ENCODE data around the gene DENND6A. TPM values are rescaled to one million over a fixed set of nuclear protein-coding genes. Genes with fewer than 3 reads are reported as not detected.

The DENND6A gene
- total RNA-seq, 1 donor from 2014 or later: 29.7 TPM

- peaks cover 0 to 2% (median 2%) of the 10 kb centered on the region in 3 donors for H3K36me3 ChIP-seq (ENCODE audit: control insufficient read depth in 3 of 3, insufficient read depth in 3 of 3, low read length in 3 of 3)
- peak overlapping the region in 2 of 3 donors; percentile 89 to 99 for H3K4me3 ChIP-seq (ENCODE audit: low read length in 3 of 3)
- peaks cover 21 to 35% (median 22%) of the 10 kb centered on the region in 3 donors for H3K4me1 ChIP-seq (ENCODE audit: control insufficient read depth in 3 of 3, insufficient read depth in 3 of 3, low read length in 3 of 3)
- H3K27ac ChIP-seq (ENCODE audit: low read depth, low read length): peak overlapping the region; percentile 99
- no peaks in the 10 kb centered on the region for H3K27me3 ChIP-seq (ENCODE audit: control insufficient read depth in 3 of 3, insufficient read depth in 3 of 3, low read length in 3 of 3)
- no peaks in the 10 kb centered on the region for H3K9me3 ChIP-seq (ENCODE audit: control insufficient read depth in 3 of 3, low read length in 3 of 3)
- H3K9ac ChIP-seq (ENCODE audit: low read depth in 1 of 3, low read length in 3 of 3): peak overlapping the region; percentile 4 to 96 (median 51)
These were observed 98.3 kb downstream of the DENND6A start for GRCh38 chr3:57594576-57594975.

DNA sequence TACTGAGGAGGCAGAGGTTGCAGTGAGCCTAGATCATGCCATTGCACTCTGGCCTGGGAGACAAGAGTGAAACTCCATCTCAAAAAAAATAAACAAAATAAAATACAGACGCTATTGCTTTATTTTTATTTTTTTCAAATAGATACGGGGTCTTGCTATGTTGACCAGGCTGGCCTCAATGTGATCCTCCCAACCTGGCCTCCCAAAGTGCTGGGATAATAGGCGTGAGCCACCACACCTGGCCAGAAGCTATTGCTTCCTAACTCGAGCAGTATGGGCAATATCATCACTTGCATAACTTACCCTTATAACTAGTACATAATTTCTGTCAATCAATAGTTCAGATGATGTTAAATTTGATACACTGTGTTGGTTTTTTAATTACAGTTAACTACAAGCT lies 98.7 kb downstream of the DENND6A start:
- no peak overlapping the region for H3K4me3 ChIP-seq (ENCODE audit: low read length in 3 of 3)
- H3K27ac ChIP-seq (ENCODE audit: low read depth, low read length): no peak overlapping the region
- H3K27me3 ChIP-seq (ENCODE audit: control insufficient read depth in 3 of 3, insufficient read depth in 3 of 3, low read length in 3 of 3): no peaks in the 10 kb centered on the region
- no peak overlapping the region for H3K9ac ChIP-seq (ENCODE audit: low read depth in 1 of 3, low read length in 3 of 3)
- H3K4me1 ChIP-seq (ENCODE audit: control insufficient read depth in 3 of 3, insufficient read depth in 3 of 3, low read length in 3 of 3): peaks cover 21 to 35% (median 22%) of the 10 kb centered on the region in 3 donors
- no peaks in the 10 kb centered on the region for H3K9me3 ChIP-seq (ENCODE audit: control insufficient read depth in 3 of 3, low read length in 3 of 3)
- peaks cover 0 to 2% (median 2%) of the 10 kb centered on the region in 3 donors for H3K36me3 ChIP-seq (ENCODE audit: control insufficient read depth in 3 of 3, insufficient read depth in 3 of 3, low read length in 3 of 3)

- Histone ChIP-seq H3K9me3 (ENCODE audit: control insufficient read depth in 3 of 3, low read length in 3 of 3) (no peaks in the 10 kb centered on the region), H3K4me3 (ENCODE audit: low read length in 3 of 3) (no peak overlapping the region), H3K27me3 (ENCODE audit: control insufficient read depth in 3 of 3, insufficient read depth in 3 of 3, low read length in 3 of 3) (no peaks in the 10 kb centered on the region), H3K4me1 (ENCODE audit: control insufficient read depth in 3 of 3, insufficient read depth in 3 of 3, low read length in 3 of 3) (peaks cover 15 to 26% (median 15%) of the 10 kb centered on the region in 3 donors), H3K36me3 (ENCODE audit: control insufficient read depth in 3 of 3, insufficient read depth in 3 of 3, low read length in 3 of 3) (peaks cover 0 to 2% (median 2%) of the 10 kb centered on the region in 3 donors), H3K27ac (ENCODE audit: low read depth, low read length) (no peak overlapping the region), H3K9ac (ENCODE audit: low read depth in 1 of 3, low read length in 3 of 3) (no peak overlapping the region)
These were observed 100.6 kb downstream of the DENND6A start for GRCh38 chr3:57592306-57592705.

GRCh38 chr3:57587905-57588304 lies 105.0 kb downstream of the DENND6A start:
- H3K36me3 ChIP-seq (ENCODE audit: control insufficient read depth in 3 of 3, insufficient read depth in 3 of 3, low read length in 3 of 3): peaks cover 0 to 11% (median 0%) of the 10 kb centered on the region in 3 donors
- H3K27me3 ChIP-seq (ENCODE audit: control insufficient read depth in 3 of 3, insufficient read depth in 3 of 3, low read length in 3 of 3): no peaks in the 10 kb centered on the region
- H3K4me3 ChIP-seq (ENCODE audit: low read length in 3 of 3): no peak overlapping the region
- H3K27ac ChIP-seq (ENCODE audit: low read depth, low read length): no peak overlapping the region
- no peaks in the 10 kb centered on the region for H3K9me3 ChIP-seq (ENCODE audit: control insufficient read depth in 3 of 3, low read length in 3 of 3)
- peaks cover 0 to 5% (median 2%) of the 10 kb centered on the region in 3 donors for H3K4me1 ChIP-seq (ENCODE audit: control insufficient read depth in 3 of 3, insufficient read depth in 3 of 3, low read length in 3 of 3)
- no peak overlapping the region for H3K9ac ChIP-seq (ENCODE audit: low read depth in 1 of 3, low read length in 3 of 3)

DNA sequence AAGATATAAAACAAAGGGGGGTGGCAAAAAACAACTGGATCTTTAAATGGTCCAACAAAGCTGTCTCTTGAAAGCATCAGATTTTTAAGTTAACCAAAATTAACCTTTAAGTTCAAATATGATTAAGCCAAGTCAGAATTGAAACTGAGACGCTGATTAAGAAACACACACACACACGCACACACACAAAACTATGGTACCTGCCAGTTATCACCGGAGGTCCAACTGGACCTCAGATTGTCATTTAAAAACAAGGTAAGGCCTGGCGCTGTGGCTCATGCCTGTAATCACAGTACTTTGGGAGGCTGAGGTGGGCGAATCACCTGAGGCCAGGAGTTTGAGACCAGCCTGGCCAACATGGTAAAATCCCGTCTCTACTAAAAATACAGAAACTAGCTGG lies 106.1 kb downstream of the DENND6A start:
- Histone ChIP-seq H3K9me3 (ENCODE audit: control insufficient read depth in 3 of 3, low read length in 3 of 3) (no peaks in the 10 kb centered on the region), H3K9ac (ENCODE audit: low read depth in 1 of 3, low read length in 3 of 3) (no peak overlapping the region), H3K4me3 (ENCODE audit: low read length in 3 of 3) (no peak overlapping the region), H3K36me3 (ENCODE audit: control insufficient read depth in 3 of 3, insufficient read depth in 3 of 3, low read length in 3 of 3) (peaks cover 0 to 10% (median 0%) of the 10 kb centered on the region in 3 donors), H3K4me1 (ENCODE audit: control insufficient read depth in 3 of 3, insufficient read depth in 3 of 3, low read length in 3 of 3) (no peaks in the 10 kb centered on the region), H3K27me3 (ENCODE audit: control insufficient read depth in 3 of 3, insufficient read depth in 3 of 3, low read length in 3 of 3) (no peaks in the 10 kb centered on the region), H3K27ac (ENCODE audit: low read depth, low read length) (no peak overlapping the region)

DNA sequence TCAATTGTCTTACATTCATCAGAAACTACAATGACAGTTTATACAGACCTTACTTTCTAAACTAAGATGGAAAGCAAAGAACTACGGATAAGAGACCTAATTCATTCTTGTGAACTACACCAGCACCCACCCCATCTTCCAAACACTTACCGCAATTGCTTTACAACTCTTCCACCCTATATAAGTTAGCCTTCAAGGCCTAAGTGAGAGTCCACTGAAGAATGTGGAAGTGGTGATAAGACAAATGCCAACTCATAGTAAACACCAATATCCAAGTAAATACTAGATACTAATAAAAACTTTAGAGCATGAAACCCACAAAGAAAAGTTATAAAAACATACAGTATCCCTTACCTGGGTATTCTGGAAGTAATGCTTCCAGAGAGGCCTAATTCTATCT lies 109.3 kb downstream of the DENND6A start:
- H3K4me1 ChIP-seq (ENCODE audit: control insufficient read depth in 3 of 3, insufficient read depth in 3 of 3, low read length in 3 of 3): no peaks in the 10 kb centered on the region
- H3K9ac ChIP-seq (ENCODE audit: low read depth in 1 of 3, low read length in 3 of 3): no peak overlapping the region
- no peaks in the 10 kb centered on the region for H3K27me3 ChIP-seq (ENCODE audit: control insufficient read depth in 3 of 3, insufficient read depth in 3 of 3, low read length in 3 of 3)
- peaks cover 0 to 15% (median 3%) of the 10 kb centered on the region in 3 donors for H3K36me3 ChIP-seq (ENCODE audit: control insufficient read depth in 3 of 3, insufficient read depth in 3 of 3, low read length in 3 of 3)
- H3K27ac ChIP-seq (ENCODE audit: low read depth, low read length): no peak overlapping the region
- H3K9me3 ChIP-seq (ENCODE audit: control insufficient read depth in 3 of 3, low read length in 3 of 3): no peaks in the 10 kb centered on the region
- H3K4me3 ChIP-seq (ENCODE audit: low read length in 3 of 3): no peak overlapping the region

DNA sequence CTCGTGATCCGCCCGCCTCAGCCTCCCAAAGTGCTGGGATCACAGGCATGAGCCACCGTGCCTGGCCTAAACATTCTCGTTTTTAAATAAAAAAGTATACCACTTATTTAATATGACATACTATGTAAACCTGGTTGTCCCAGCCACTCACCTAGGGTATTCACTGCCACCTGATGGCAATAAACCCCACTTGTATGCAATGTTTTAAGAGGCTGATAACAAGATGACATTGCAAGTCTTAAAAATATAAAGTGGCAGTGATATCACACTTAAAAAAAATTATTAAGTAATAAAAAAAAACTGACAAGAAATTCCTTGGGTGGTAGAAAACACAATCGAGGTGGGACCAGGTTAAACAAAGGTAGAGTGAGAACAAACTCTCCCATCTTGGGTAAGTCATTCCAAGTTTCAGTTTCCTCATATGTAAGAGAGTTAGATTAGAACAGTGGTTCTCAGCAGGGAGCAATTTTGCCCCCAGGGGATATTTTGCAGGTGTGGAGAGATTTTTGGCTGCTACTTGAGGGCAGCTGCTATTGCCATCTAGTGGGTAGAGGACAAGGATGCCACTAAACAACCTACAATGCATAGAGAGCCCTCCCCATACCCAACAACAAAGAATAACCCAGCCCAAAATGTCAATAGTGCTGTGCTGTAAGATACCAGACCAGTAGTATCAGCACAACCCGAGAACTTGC lies 110.3 kb downstream of the DENND6A start:
- H3K9me3 ChIP-seq (ENCODE audit: control insufficient read depth in 3 of 3, low read length in 3 of 3): no peaks in the 10 kb centered on the region
- H3K36me3 ChIP-seq (ENCODE audit: control insufficient read depth in 3 of 3, insufficient read depth in 3 of 3, low read length in 3 of 3): peaks cover 0 to 23% (median 6%) of the 10 kb centered on the region in 3 donors
- no peak overlapping the region for H3K9ac ChIP-seq (ENCODE audit: low read depth in 1 of 3, low read length in 3 of 3)
- H3K4me3 ChIP-seq (ENCODE audit: low read length in 3 of 3): no peak overlapping the region
- no peak overlapping the region for H3K27ac ChIP-seq (ENCODE audit: low read depth, low read length)
- H3K27me3 ChIP-seq (ENCODE audit: control insufficient read depth in 3 of 3, insufficient read depth in 3 of 3, low read length in 3 of 3): no peaks in the 10 kb centered on the region
- no peaks in the 10 kb centered on the region for H3K4me1 ChIP-seq (ENCODE audit: control insufficient read depth in 3 of 3, insufficient read depth in 3 of 3, low read length in 3 of 3)

DNA sequence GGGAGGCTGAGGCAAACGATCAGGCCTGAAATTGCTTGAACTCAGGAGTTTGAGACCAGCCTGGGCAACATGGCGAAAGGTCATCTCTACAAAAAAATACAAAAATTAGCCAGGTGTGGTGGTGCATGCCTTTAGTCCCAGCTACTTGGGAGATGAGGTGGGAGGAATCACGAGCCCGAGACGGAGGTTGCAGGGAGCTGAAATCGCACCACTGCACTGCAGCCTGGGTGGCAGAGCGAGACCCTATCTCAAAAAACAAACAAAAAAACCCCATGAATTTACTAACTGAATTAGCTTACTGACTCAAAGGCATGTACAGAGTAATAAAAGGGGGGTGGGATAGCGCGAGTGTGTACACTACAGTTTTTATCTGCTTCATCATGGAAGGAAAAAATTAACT lies 115.1 kb downstream of the DENND6A start:
- Histone ChIP-seq H3K9me3 (ENCODE audit: control insufficient read depth in 3 of 3, low read length in 3 of 3) (no peaks in the 10 kb centered on the region), H3K27ac (ENCODE audit: low read depth, low read length) (no peak overlapping the region), H3K36me3 (ENCODE audit: control insufficient read depth in 3 of 3, insufficient read depth in 3 of 3, low read length in 3 of 3) (peaks cover 4 to 34% (median 24%) of the 10 kb centered on the region in 3 donors), H3K4me1 (ENCODE audit: control insufficient read depth in 3 of 3, insufficient read depth in 3 of 3, low read length in 3 of 3) (peaks cover 0 to 9% (median 0%) of the 10 kb centered on the region in 3 donors), H3K9ac (ENCODE audit: low read depth in 1 of 3, low read length in 3 of 3) (no peak overlapping the region), H3K4me3 (ENCODE audit: low read length in 3 of 3) (no peak overlapping the region), H3K27me3 (ENCODE audit: control insufficient read depth in 3 of 3, insufficient read depth in 3 of 3, low read length in 3 of 3) (no peaks in the 10 kb centered on the region)

DNA sequence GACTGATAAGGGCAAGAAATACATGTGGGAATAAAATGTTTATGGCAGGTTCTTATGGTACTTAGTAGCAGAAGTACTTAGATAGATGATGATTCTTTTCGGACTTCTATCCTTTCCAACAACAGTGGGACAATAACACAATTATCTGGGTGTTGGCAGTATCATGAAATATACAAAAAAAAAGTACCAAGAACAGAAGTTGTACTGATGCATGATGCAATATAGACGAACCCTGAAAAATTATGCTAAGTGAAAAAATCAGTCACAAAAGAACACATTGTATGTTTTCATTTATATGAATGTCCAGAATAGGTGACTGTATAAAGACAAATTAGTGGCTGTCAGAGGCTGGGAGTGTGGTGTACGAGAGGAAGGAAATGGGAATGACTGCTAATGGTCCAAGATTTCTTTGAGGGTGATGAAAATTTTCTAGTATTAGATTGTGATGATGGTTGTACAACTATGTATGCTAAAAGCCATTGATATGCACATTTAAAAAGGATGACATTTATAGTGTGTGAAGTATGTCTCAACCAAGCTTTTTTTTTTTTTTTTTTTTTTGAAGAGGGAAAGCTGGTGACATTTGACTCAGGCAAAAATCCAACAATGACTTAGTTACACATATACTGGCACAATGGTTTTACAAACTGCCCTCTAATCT lies 116.8 kb downstream of the DENND6A start:
- H3K4me1 ChIP-seq (ENCODE audit: control insufficient read depth in 3 of 3, insufficient read depth in 3 of 3, low read length in 3 of 3): peaks cover 0 to 9% (median 0%) of the 10 kb centered on the region in 3 donors
- H3K4me3 ChIP-seq (ENCODE audit: low read length in 3 of 3): no peak overlapping the region
- no peaks in the 10 kb centered on the region for H3K9me3 ChIP-seq (ENCODE audit: control insufficient read depth in 3 of 3, low read length in 3 of 3)
- H3K36me3 ChIP-seq (ENCODE audit: control insufficient read depth in 3 of 3, insufficient read depth in 3 of 3, low read length in 3 of 3): peaks cover 4 to 39% (median 24%) of the 10 kb centered on the region in 3 donors
- no peak overlapping the region for H3K27ac ChIP-seq (ENCODE audit: low read depth, low read length)
- H3K9ac ChIP-seq (ENCODE audit: low read depth in 1 of 3, low read length in 3 of 3): no peak overlapping the region
- no peaks in the 10 kb centered on the region for H3K27me3 ChIP-seq (ENCODE audit: control insufficient read depth in 3 of 3, insufficient read depth in 3 of 3, low read length in 3 of 3)
